HG03342 (cell line): ENCODE results near the gene CNKSR3.
A peak's percentile ranks its signal among the peaks of the same experiment; 100 is the strongest.

Experiments used
- ATAC-seq: cut with Tn5 transposase; IDR thresholded peaks from one replicate; pipeline ENCODE4 v1.9.1; 2021; ENCODE audit warnings: mild to moderate bottlenecking, moderate library complexity; ENCODE audit not compliant: unreplicated experiment

CNKSR3 gene

GRCh38 chr6:154356690-154357089, 153.8 kb downstream of the CNKSR3 start, which contains the start of gene IPCEF1:
Gene IPCEF1, minus strand, starts transcription at chr6:154356803. Its CDS starts 90,856 bp downstream, at chr6:154265947.
- peak; percentile 31 for ATAC-seq

GRCh38 chr6:154356113-154356512, 154.4 kb downstream of the CNKSR3 start:
- ATAC-seq, result no peak

GRCh38 chr6:154354265-154354777, 156.2 kb downstream of the CNKSR3 start:
- no peak for ATAC-seq

- no peak for ATAC-seq
Observed at GRCh38 chr6:154353626-154354025, 156.9 kb downstream of the CNKSR3 start.

- peak; percentile 59 for ATAC-seq
Observed at GRCh38 chr6:154352898-154353585, 157.4 kb downstream of the CNKSR3 start.

GRCh38 chr6:154350293-154350692, 160.2 kb downstream of the CNKSR3 start:
- ATAC-seq, result no peak

- ATAC-seq, result no peak
Observed at GRCh38 chr6:154347981-154348380, 162.5 kb downstream of the CNKSR3 start.

GRCh38 chr6:154345811-154346210, 164.7 kb downstream of the CNKSR3 start:
- no peak for ATAC-seq

GRCh38 chr6:154343473-154344308, 166.8 kb downstream of the CNKSR3 start:
- ATAC-seq, result no peak

- ATAC-seq, result no peak
Observed at GRCh38 chr6:154341871-154342270, 168.6 kb downstream of the CNKSR3 start.

GRCh38 chr6:154341336-154341735, 169.1 kb downstream of the CNKSR3 start:
- ATAC-seq, result no peak
